Lower leg skin (tissue), 4 donors: ENCODE measurements around the gene OR10A7. TPM values are rescaled to one million over a fixed set of nuclear protein-coding genes. Genes with fewer than 3 reads are reported as not detected.

Experiments
- DNase-seq, 2 donors: peaks; one replicate each; pipeline ENCODE4 v3.0.0-alpha.2; 2019; ENCODE audit warnings: low spot score in 2 of 2
- H3K4me3 ChIP-seq: fragments of 200-600 bp; sonication (generic); 2 replicates; pipeline ENCODE4 v1.5.1; 2017; ENCODE audit warnings: mild to moderate bottlenecking, low read depth; ENCODE audit not compliant: poor library complexity, severe bottlenecking
- POLR2A ChIP-seq, 2 donors: fragments of 450-650 bp; IDR thresholded peaks; one replicate each; pipeline ENCODE4 v1.6.1; 2016 to 2017; ENCODE audit warnings: antibody characterized with exemption in 2 of 2, mild to moderate bottlenecking in 1 of 2, moderate library complexity in 1 of 2
- WGBS, 2 donors: methylation state at CpG; one replicate each; pipeline ENCODE4 v1.1.5; 2018; 5-methylcytosine and 5-hydroxymethylcytosine counted together
- intact Hi-C: fragments of 100-400 bp; cut with DNase I; formaldehyde crosslinking; loops from one replicate; pipeline ENCODE4 v1.15.0; 2023; ENCODE audit warnings: low total_unique reads
- total RNA-seq, 4 donors: library from RNA; depleted of rRNA; stranded (reverse); fragments of >200 nt; gene quantifications; one replicate each; pipeline ENCODE4 v1.1.0, GENCODE V29; 2016
- TF ChIP-seq, protein P1 (sequence below), 3 donors: fragments of 450-650 bp; IDR thresholded peaks; one replicate each; pipeline ENCODE4 v1.5.1; 2016; ENCODE audit warnings: antibody characterized with exemption in 3 of 3, mild to moderate bottlenecking in 3 of 3, moderate library complexity in 2 of 3

OR10A7 gene
- total RNA-seq, 4 donors from 2014 or later, result not detected

DNA sequence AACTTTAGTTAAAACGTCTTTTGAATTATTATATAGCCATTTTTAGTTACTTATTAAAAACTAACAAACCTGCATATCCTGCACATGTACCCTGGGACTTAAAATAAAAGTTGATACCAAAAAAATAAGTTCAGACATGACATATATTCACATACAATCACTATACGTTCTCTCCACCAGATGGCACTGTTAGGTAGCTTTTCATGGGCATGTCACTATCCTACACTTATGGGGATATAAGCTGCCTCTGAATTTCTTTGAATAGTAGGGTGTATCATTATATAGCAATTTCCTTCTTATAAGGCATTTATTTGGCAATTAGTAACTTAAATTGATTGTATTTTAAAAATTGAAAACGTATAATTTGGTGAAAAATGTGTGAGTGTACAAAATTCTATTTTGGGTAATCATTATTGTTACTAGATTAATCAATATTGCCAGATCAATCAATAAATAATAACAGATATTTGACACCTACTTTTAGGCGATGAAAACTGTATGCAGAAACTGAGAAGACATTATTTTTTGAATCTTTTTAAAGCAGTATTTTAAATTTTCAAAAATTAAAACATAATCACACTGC, 31.8 kb upstream of the OR10A7 start:
- 0 to 1% methylated on average over 4 of the region's 4 CpGs for WGBS, 2 donors
- DNase-seq, result peak in 1 of 2 donors; percentile 19

DNA sequence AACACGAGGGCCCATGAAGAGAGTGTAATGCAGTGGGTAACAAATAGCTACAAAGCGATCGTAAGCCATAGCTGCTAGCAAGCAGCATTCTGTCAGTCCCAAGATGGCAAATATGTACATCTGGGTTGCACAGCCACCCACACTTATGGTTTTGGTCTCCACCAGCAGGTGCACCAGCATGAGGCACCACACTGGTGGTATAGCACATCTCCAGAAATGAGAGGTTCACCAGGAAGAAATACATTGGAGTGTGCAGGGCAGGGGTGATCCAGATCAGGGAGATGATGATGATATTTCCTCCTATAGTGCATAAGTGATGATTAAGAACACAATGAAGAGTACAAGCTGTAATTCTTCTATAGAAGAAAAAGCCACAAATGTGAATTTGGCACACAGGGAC, 26.4 kb upstream of the OR10A7 start:
- H3K4me3 ChIP-seq, result no peak overlapping the region
- intact Hi-C loops, result loop anchor here (5.0 kb wide), 1 partner anchor 423 kb away; no protein-coding TSS in a partner anchor
- no peak for DNase-seq
- no peak for TF ChIP-seq POLR2A (IDR thresholded peaks at IDR 0.05)
- TF ChIP-seq, protein P1, sequence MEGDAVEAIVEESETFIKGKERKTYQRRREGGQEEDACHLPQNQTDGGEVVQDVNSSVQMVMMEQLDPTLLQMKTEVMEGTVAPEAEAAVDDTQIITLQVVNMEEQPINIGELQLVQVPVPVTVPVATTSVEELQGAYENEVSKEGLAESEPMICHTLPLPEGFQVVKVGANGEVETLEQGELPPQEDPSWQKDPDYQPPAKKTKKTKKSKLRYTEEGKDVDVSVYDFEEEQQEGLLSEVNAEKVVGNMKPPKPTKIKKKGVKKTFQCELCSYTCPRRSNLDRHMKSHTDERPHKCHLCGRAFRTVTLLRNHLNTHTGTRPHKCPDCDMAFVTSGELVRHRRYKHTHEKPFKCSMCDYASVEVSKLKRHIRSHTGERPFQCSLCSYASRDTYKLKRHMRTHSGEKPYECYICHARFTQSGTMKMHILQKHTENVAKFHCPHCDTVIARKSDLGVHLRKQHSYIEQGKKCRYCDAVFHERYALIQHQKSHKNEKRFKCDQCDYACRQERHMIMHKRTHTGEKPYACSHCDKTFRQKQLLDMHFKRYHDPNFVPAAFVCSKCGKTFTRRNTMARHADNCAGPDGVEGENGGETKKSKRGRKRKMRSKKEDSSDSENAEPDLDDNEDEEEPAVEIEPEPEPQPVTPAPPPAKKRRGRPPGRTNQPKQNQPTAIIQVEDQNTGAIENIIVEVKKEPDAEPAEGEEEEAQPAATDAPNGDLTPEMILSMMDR (IDR thresholded peaks at IDR 0.05), result no peak
- 79 to 87% methylated on average over 3 of the region's 3 CpGs for WGBS, 2 donors

More for the DNA sequence above, 31.8 kb upstream of the OR10A7 start:
- no peak overlapping the region for H3K4me3 ChIP-seq
- no peak for TF ChIP-seq POLR2A (IDR thresholded peaks at IDR 0.05)
- TF ChIP-seq, protein P1 (IDR thresholded peaks at IDR 0.05), result no peak
- intact Hi-C loops, result no loop called here

DNA sequence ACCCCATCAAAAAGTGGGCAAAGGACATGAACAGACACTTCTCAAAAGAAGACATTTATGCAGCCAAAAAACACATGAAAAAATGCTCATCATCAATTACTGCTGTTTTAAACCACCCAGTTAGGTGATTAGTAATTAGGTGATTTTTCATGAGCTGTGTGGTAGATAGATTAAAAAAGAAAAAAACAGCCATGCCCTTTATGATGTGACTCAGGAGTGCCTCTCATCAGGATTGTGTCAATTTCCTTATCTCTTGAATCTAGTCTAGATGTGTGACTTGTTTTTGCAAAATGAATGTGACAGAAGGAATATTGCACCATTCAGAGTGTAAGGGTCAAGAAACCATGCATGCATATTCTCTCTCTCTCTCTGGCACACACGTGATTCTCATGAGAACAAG, 5.7 kb downstream of the OR10A7 start:
- TF ChIP-seq, protein P1 (IDR thresholded peaks at IDR 0.05), result no peak
- TF ChIP-seq POLR2A (IDR thresholded peaks at IDR 0.05), result no peak
- intact Hi-C loops, result no loop called here
- no peak for DNase-seq
- WGBS, 2 donors, result 64 to 69% methylated on average over 1 of the region's 1 CpG
- no peak overlapping the region for H3K4me3 ChIP-seq

DNA sequence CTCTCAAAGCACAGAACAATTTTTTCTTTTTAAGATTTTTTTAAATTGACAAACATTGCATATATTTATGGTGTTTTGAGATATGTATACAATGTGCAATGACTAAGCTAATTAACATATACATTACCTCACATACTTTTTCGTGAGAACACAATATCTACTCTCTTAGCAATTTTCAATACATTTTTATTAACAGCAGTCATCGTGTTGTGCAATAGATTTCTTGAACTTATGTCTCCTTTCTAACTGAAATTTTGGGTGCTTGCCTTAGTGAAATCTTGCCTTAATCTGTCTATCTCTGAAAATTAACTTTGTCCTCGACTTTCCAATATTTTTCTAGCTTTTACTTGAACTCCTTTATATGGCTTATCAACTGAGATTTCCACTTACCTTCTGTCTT, 6.8 kb downstream of the OR10A7 start:
- no peak overlapping the region for H3K4me3 ChIP-seq
- no peak for TF ChIP-seq POLR2A (IDR thresholded peaks at IDR 0.05)
- TF ChIP-seq, protein P1 (IDR thresholded peaks at IDR 0.05), result no peak
- no peak for DNase-seq
- WGBS, 2 donors, result 46 to 55% methylated on average over 3 of the region's 3 CpGs
- intact Hi-C loops, result no loop called here

DNA sequence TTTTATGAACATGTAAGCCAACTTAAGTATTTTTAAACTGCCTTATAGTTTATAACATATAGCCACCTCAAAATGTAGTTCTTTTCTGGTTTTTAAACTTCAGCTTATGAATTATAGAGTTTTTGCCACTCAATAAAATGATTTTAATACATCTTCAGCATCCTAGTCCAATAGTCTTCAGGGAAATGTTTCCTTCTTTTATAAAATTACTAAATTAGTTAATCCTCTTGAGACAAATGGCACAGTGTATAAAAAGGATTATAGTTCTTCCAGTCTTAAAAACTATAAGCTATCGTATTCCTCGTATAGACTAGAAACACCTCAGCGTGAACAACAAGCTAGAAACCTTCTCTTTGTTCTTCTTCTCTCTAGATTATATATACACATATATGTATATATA, 23.5 kb downstream of the OR10A7 start, which contains the start of gene OR6C74:
Gene OR6C74, plus strand, starts transcription at position 301 of the 400 bp plus-strand sequence. CDS start 2,679 bp downstream, outside the sequence.
- intact Hi-C loops, result no loop called here
- no peak for TF ChIP-seq POLR2A (IDR thresholded peaks at IDR 0.05)
- TF ChIP-seq, protein P1 (IDR thresholded peaks at IDR 0.05), result no peak
- H3K4me3 ChIP-seq, result no peak within 1 kb of the TSS
- no peak for DNase-seq
- WGBS, 2 donors, result 88 to 93% methylated on average over 3 of the region's 3 CpGs

DNA sequence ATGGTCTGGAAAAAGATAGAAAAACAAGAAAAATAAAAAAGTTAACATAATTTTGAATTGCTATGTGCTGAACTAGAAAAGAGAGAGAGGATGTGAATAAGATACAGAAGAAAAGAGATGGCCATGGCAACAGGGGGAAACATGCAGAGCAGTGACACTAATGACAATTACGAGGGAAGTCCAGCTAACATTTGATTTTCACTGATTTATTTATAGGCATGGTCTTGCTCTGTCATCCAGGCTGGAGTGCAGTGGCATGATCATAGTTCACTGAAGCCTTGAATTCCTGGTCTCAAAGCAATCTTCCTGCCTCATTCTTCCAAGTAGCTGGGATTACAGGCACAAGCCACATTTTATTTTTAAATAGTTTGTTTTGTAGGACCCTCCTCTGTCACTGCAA, 25.3 kb downstream of the OR10A7 start:
- no peak overlapping the region for H3K4me3 ChIP-seq
- intact Hi-C loops, result no loop called here
- WGBS, 2 donors, result 59 to 65% methylated on average over 1 of the region's 1 CpG
- no peak for DNase-seq
- no peak for TF ChIP-seq POLR2A (IDR thresholded peaks at IDR 0.05)
- TF ChIP-seq, protein P1 (IDR thresholded peaks at IDR 0.05), result no peak
